ENCODE results near the gene PARP15.
"Not testable (repeated sequence)": the region's sequence is repeated elsewhere in the genome, so short reads cannot be mapped to it uniquely, and the experiment has no call there.

The PARP15 gene

DNA sequence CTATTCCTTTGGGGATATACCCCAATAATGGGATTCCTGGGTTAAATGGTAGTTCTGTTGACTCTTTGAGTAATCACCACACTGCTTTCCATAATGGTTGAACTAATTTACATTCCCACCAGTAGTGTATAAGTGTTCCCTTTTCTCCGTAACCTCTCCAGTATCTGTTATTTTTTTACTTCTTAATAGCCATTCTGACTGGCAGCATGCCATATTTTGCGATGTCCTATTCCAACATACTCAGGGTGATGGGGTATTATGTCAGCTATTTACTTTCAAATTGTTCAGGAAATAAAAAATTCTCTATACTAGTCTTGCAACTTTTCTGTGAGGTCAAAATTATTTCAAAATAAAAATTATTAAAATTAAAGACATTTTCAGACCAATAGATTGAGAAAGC lies 94.1 kb downstream of the PARP15 start:
- DNase-seq: no peak

DNA sequence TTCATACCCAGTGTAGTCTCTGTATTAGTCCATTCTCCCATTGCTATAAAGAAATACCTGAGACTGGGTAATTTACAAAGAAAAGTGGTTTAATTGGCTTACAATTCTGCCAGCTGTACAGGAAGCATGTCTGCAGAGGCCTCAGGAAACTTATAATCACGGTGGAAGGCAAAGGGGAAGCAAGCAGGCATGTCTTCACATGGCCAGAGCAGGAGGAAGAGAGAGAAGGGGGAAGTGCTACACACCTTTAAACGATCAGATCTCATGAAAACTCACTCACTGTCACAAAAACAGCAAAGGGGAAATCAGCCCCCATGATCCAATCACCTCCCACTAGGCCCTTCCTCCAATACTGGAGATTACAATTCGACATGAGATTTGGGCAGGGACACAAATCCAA lies 96.9 kb downstream of the PARP15 start:
- DNase-seq: no peak

DNA sequence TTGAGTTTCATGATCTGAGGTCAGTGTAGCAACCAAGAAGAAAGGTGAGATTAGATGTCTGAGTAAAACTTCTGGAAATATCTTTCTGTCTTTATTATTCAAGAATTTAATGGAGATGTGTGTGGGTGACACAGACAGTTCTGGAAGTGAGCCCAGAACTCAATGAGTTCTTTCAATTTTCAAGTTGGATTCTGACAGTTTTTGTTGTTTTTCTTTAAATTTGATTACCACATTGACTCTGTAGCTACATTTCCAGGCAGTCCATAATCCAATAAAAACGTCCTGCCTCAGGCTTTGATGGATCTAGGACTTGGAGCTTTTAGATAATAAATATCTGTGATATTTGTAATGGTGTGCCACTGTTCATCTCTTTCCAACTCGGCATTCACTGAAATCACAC lies 99.3 kb downstream of the PARP15 start:
- DNase-seq: no peak

DNA sequence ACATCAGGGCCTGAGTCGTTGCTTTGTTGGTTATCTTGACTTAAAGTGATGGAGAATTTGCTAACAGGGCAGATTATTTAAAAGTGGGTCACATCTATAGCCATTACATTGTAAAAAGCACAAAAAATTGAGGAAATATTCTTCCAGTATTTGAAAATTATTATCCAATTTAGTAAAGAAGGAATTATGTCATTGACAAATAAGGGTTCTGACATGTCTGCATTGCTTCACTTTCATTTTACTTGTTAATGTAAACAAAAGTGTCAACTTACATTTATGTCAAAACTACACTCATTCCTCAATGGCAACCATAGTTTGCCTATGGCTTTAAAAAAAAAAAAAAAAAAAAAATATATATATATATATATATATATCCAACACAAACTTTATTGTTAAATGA lies 99.8 kb downstream of the PARP15 start:
- DNase-seq: no peak

DNA sequence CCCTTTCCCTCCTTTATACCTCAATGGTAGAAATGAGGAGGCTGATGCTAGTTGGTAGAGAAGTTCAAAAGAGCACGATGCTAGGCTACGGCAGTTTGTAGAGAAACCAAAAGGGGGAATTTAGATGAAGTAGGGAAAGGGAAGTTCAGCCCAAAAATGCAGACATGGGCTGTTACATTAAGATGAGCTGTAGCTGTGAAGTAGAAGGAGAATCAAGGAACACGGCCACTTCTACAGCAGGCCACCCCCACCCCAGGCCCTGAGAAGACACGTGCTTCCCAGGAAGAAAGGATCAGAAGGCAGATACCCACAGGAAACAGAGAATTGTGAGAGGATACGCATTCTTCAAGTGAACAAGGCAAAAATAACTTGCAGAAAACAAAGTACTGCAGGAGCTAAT lies 101.1 kb downstream of the PARP15 start:
- no peak for DNase-seq

DNA sequence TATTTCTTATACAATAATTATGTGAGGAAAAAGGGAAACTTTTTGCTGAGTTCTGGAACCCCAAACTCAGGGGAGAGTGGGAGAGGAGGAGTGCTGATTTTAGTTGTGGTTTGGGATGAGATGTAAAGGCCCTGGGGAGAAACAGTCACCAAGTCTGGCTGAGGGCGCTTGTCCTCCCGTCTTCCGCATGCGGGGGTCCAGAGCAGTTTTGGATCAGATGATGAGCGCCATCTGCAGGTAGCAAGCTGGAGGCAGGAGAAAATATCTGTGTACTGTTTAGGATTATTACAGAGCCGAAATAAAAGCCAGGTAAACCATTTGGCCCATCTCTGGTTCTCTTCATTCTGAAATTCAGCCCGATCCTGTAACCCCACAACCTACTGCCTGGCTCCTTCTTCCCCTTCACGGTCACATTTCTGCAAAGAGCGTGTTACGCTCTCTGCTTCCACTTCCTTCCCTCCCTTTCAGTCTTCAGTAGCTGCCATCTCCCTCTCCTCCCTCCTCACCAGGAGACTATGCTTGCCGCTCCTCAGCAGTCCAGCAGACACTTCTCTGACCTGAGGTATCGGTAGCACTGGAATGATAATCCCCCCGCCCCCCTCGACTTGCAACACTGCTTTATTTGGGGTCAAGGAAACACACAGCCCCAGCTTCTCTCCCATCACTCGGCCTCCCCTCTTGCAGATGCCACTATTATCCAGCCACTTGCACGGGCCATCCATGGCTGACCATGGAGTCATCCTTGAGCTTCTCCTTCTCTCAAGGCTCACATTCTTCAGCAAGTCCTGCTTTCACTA lies 101.8 kb downstream of the PARP15 start:
- DNase-seq: peak; percentile 78

DNA sequence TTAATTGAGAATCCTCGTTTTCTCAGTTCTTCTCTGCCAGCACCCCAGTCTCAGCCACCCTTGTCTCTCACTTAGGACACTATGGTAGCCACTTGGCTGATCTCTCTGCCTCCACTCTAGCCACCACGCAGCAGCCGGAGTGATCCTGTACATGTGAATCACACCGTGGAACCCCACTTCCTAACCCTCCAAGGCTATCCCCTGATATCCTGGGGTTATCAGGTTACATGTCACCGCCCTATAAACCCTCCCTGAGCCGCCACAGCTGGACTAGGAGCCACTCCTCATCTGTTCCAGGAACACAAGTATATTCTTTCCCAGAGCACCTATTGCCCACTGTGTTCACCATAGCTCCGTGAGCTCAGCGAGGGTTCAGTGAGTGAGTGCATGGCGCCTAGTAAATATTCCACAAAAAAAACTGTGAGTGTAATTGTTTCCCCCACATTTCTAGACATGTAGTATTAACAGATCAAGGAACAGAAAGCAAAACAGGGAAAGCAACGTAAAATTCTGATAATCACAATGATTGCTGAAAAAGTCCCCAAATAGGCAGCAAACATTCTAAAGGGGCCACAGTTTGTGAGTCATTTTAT lies 102.5 kb downstream of the PARP15 start:
- DNase-seq: no peak

DNA sequence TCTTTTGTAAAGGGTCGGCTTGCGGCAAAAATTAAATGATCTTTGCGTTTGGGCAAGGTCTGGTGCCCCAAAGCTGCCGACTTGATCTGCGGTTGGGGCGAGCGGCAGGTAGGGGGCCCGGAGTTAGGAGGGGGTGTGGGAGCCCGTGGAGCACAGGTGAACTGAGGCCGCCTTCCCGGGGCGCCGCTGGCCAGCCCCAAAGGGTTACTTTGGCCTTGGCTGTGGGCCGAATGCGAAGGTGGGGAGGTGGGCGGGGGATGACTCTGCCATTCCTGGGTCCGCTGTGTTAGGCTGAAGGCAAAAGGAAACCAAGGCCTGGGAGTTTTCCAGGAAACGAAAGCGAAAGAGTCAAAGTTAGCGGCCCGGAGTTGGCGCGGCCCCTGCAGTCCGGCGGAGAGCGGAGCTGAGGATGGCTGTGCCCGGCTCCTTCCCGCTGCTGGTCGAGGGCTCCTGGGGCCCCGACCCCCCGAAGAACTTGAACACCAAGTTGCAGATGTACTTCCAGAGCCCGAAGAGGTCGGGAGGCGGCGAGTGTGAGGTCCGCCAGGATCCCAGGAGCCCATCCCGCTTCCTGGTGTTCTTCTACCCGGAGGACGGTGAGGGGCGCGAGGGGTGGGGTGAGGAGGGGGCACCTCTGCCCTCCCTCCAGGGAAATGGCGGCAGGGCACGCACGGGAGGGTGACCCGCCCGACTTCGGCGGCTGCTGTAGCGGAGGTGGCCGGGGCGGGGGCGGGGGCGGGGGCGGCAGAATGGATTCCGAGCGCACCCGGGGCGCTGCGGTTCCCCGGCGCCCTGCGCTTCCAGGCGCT lies 103.2 kb downstream of the PARP15 start, which contains the start of gene PARP14:
Gene PARP14, plus strand, starts transcription at position 365 of the 809 bp plus-strand sequence. Its CDS starts 45 bp downstream, at position 410.
- DNase-seq: peak; percentile 66

DNA sequence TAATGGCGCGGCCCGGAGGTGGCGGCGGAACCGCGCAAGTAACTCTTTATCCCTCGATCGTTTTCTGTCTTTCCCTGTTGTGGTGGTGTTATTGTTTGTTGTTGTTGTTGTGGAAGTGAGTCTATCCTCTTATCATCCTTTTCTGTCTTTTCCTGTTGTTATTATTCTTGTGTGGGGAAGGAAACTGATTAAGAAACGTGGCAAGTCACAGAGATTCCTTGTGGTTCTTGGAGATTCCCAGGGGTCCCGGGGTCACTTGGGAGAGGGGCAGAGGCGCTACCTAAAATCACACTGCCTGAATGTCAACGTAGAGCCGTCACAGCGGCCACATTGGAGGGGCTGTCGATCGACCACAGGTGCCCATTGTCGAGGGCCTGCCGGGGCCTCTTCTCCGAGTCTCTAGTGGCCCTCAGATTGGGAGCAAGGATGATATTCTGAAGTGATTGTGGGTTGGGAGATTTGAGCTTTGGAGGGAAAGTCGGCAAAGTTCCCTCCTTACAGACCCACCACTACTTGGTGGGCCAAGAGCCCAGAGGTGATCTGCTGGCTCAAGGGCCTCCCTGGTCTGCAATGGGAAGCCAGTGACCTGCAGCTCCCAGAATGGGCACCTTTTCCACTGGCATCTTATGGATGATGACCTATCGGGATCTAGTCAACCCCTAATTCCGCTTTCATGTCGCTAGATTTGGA lies 104.0 kb downstream of the PARP15 start:
- DNase-seq: no peak

DNA sequence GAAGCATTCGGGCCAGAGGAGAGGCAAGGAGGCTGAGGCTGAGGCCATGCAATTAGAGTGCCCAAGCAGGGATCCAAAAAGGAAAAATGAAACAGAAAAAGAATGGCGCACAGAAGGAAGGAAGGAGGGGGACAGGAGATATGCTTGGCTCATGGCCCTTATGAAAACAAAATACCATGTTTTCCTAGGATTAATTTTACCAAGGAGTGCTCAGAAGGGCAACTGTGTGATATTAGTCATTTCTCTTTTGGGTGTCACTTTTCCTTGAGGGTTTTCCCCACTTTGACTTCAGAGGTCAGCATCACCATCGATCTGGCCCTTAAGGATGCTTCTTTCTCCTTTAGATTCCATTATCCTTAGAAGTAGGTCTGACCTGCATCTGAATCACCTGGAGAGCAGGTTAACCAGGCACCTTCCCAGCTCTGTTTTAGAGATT lies 104.5 kb downstream of the PARP15 start:
- DNase-seq: no peak

DNA sequence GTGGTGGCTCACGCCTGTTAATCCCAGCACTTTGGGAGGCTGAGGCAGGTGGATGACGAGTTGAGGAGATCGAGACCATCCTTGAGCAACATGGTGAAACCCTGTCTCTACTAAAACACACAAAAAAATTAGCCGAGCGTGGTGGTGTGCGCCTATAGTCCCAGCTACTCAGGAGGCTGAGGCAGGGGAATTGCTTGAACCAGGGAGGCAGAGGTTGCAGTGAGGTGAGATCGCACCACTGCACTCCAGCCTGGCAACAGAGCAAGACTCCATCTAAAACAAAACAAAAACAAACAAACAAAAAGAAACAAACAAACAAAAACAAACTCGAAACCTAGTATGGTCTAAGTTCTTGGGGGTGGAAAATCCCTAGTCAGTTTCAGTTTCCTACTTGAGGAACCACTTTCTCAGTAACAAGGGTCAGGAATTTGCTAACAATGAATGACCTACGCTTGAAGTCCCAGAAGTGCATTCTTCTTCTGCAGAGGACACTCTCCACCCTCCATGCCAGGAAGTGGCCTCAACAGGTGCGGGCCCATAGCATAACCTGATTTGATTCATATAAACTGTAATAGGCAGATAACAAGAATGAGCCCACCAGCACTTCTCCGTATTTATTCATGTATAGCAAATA lies 105.4 kb downstream of the PARP15 start:
- not testable (repeated sequence) for DNase-seq

DNA sequence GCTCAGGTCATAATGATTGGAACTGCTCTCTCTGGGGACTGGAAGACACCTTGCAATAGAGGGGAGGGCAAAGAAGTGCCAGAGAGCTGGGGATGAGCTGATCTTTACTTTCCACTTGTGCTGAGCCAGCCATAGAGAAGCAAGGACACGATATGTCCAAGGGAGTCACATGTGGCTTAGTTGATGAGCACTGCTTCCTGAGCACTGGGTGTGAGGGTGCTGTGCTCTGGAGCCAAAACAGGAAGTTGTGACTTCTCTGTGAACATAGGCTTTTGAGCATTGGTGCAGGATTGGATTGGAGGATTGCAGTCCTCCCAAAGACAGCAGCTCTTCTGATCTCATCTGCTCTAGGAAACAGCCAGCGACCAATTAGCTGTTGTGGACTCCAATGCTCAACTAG lies 109.8 kb downstream of the PARP15 start:
- no peak for DNase-seq
